Peyer's patch (tissue), 4 donors: ENCODE results near the gene GPR158. TPM values are rescaled to one million over a fixed set of nuclear protein-coding genes. Genes with fewer than 3 reads are reported as not detected.
"Not testable (repeated sequence)": the region's sequence is repeated elsewhere in the genome, so short reads cannot be mapped to it uniquely, and the experiment has no call there.

ENCODE experiments used
- DNase-seq, 3 donors: peaks; one replicate each; pipeline ENCODE4 v3.0.0-alpha.2; 2017 to 2019
- H3K27ac ChIP-seq, 4 donors: fragments of 200-600 bp; sonication (generic); one replicate each; pipeline ENCODE4 v1.5.1; 2016 to 2019
- H3K27me3 ChIP-seq, 2 donors: fragments of 200-600 bp; sonication (generic); one replicate each; pipeline ENCODE4 v1.5.1; 2019
- H3K36me3 ChIP-seq, 3 donors: fragments of 200-600 bp; sonication (generic); one replicate each; pipeline ENCODE4 v1.5.1; 2016 to 2019
- H3K4me1 ChIP-seq, 4 donors: fragments of 200-600 bp; sonication (generic); one replicate each; pipeline ENCODE4 v1.5.1; 2016 to 2019
- H3K4me3 ChIP-seq, 4 donors: fragments of 200-600 bp; sonication (generic); 1 replicate in 3 of 4; 2 replicates in 1 of 4; pipeline ENCODE4 v1.5.1; 2016 to 2019; ENCODE audit warnings: mild to moderate bottlenecking in 1 of 4
- H3K9me3 ChIP-seq, 4 donors: fragments of 200-600 bp; sonication (generic); one replicate each; pipeline ENCODE4 v1.5.1; 2016 to 2019; ENCODE audit warnings: mild to moderate bottlenecking in 1 of 4
- CTCF ChIP-seq, 6 experiments: fragments of 450-650 bp in 4 of 6; fragments of 200-600 bp in 2 of 6; sonication (generic) in 1 of 6; IDR thresholded peaks; one replicate each; pipeline ENCODE4 v1.5.1; 2017 to 2019; ENCODE audit warnings: antibody characterized with exemption in 6 of 6, mild to moderate bottlenecking in 3 of 6, moderate library complexity in 1 of 6
- POLR2A ChIP-seq, 2 donors: fragments of 450-650 bp; IDR thresholded peaks; one replicate each; pipeline ENCODE4 v1.5.1; 2017; ENCODE audit warnings: antibody characterized with exemption in 2 of 2, mild to moderate bottlenecking in 2 of 2, moderate library complexity in 2 of 2
- total RNA-seq, 4 donors: library from RNA; depleted of rRNA; stranded (reverse); fragments of >200 nt; gene quantifications; one replicate each; pipeline ENCODE4 v1.1.0, GENCODE V29; 2016

GPR158 gene
- total RNA-seq, 4 donors from 2014 or later = under 0.01 to 0.28 (median 0.27) TPM; not detected in 1

GRCh38 chr10:25157650-25158049 is 17.2 kb upstream of the GPR158 start:
- DNase-seq = no peak
- Histone ChIP-seq H3K4me1 (no peaks in the 10 kb centered on the region), H3K27ac (no peak overlapping the region), H3K27me3 (no peaks in the 10 kb centered on the region), H3K36me3 (no peaks in the 10 kb centered on the region), H3K4me3 (no peak overlapping the region), H3K9me3 (no peaks in the 10 kb centered on the region)
- TF ChIP-seq CTCF (IDR thresholded peaks at IDR 0.05) (no peak), POLR2A (IDR thresholded peaks at IDR 0.05) (no peak)

- Histone ChIP-seq H3K4me3 (no peak overlapping the region), H3K36me3 (no peaks in the 10 kb centered on the region), H3K9me3 (no peaks in the 10 kb centered on the region), H3K27me3 (no peaks in the 10 kb centered on the region), H3K4me1 (no peaks in the 10 kb centered on the region), H3K27ac (no peak overlapping the region)
- TF ChIP-seq POLR2A (IDR thresholded peaks at IDR 0.05) (no peak), CTCF (IDR thresholded peaks at IDR 0.05) (no peak)
- no peak for DNase-seq
Measured at GRCh38 chr10:25159591-25159990, 15.2 kb upstream of the GPR158 start.

DNA sequence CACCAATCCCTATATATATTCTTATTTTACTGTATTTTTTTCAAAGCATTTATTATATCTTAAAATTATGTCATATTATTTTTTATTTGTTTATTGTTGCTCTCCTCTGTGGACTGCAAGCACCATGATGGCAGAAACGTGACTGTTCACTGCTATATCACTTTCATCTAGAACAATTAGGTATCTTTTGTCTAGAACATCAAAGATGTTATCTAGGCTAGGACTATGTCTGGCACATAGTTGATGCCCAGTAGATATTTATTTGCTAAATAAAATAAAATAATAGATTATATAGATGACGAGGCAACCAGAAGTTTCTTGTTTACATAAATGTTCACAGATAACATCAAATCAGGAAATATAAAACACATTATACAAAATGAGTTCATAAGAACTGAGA is 12.4 kb upstream of the GPR158 start:
- H3K36me3 ChIP-seq = no peaks in the 10 kb centered on the region
- H3K4me1 ChIP-seq = no peaks in the 10 kb centered on the region
- TF ChIP-seq POLR2A (IDR thresholded peaks at IDR 0.05) (no peak), CTCF (IDR thresholded peaks at IDR 0.05) (no peak)
- H3K9me3 ChIP-seq = no peaks in the 10 kb centered on the region
- H3K27ac ChIP-seq = no peak overlapping the region
- DNase-seq = no peak
- no peaks in the 10 kb centered on the region for H3K27me3 ChIP-seq
- no peak overlapping the region for H3K4me3 ChIP-seq

DNA sequence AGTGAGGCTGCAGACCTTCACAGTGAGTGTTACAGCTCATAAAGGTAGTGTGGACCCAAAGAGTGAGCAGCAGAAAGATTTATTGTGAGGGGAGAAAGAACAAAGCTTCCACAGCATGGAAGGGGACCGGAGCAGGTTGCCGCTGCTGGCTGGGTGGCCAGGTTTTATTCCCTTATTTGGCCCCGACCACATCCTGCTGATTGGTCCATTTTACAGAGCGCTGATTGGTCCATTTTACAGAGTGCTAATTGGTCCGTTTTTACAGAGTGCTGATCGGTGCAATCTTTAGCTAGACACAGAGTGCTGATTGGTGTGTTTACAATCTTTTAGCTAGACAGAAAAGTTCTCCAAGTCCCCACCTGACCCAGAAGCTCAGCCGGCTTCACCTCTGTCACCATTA is 11.3 kb upstream of the GPR158 start:
- not testable (repeated sequence) for H3K9me3 ChIP-seq, H3K4me3 ChIP-seq, H3K27me3 ChIP-seq, H3K4me1 ChIP-seq, H3K36me3 ChIP-seq, DNase-seq, H3K27ac ChIP-seq

- TF ChIP-seq CTCF (IDR thresholded peaks at IDR 0.05) (no peak), POLR2A (IDR thresholded peaks at IDR 0.05) (no peak)
Measured at GRCh38 chr10:25169740-25170139, 5.1 kb upstream of the GPR158 start.

DNA sequence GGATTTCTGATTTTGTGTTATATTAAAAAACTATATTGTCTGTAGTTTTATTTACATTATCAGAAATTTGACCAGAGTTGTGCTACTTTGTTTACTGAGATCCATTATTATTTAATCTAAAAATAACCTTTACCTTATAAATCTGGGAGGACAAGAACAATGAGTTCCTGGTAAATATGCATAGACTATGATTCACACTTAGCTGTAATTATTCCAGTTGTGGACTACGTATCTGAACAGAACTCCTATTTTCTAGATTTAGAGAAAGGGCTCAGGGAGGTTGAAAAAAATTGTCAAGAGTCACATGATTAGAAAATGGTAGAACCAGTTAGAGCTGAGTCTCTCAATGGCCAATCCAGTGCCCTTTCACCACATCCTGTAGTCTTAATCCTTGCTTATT is 4.2 kb upstream of the GPR158 start:
- Histone ChIP-seq H3K9me3 (peaks cover 0 to 5% (median 0%) of the 10 kb centered on the region in 4 donors), H3K27me3 (peaks cover 0 to 5% of the 10 kb centered on the region in 2 donors), H3K4me3 (no peak overlapping the region), H3K27ac (no peak overlapping the region), H3K36me3 (no peaks in the 10 kb centered on the region), H3K4me1 (peaks cover 0 to 11% (median 0%) of the 10 kb centered on the region in 4 donors)
- DNase-seq = no peak
- TF ChIP-seq POLR2A (IDR thresholded peaks at IDR 0.05) (no peak), CTCF (IDR thresholded peaks at IDR 0.05) (no peak)

More at GRCh38 chr10:25169740-25170139, 5.1 kb upstream of the GPR158 start:
- DNase-seq = no peak
- Histone ChIP-seq H3K4me1 (peaks cover 0 to 2% (median 0%) of the 10 kb centered on the region in 4 donors), H3K9me3 (peaks cover 0 to 5% (median 0%) of the 10 kb centered on the region in 4 donors), H3K27me3 (no peaks in the 10 kb centered on the region), H3K4me3 (no peak overlapping the region), H3K36me3 (no peaks in the 10 kb centered on the region), H3K27ac (no peak overlapping the region)
